Lower leg skin (tissue), 3 donors: ENCODE measurements around the gene ASF1A.

Experiments
- POLR2A ChIP-seq, 2 donors: fragments of 450-650 bp; IDR thresholded peaks; one replicate each; pipeline ENCODE4 v1.6.1; 2016 to 2017; ENCODE audit warnings: antibody characterized with exemption in 2 of 2, mild to moderate bottlenecking in 1 of 2, moderate library complexity in 1 of 2
- TF ChIP-seq, protein P1 (sequence below), 3 donors: fragments of 450-650 bp; IDR thresholded peaks; one replicate each; pipeline ENCODE4 v1.5.1; 2016; ENCODE audit warnings: antibody characterized with exemption in 3 of 3, mild to moderate bottlenecking in 3 of 3, moderate library complexity in 2 of 3

DNA sequence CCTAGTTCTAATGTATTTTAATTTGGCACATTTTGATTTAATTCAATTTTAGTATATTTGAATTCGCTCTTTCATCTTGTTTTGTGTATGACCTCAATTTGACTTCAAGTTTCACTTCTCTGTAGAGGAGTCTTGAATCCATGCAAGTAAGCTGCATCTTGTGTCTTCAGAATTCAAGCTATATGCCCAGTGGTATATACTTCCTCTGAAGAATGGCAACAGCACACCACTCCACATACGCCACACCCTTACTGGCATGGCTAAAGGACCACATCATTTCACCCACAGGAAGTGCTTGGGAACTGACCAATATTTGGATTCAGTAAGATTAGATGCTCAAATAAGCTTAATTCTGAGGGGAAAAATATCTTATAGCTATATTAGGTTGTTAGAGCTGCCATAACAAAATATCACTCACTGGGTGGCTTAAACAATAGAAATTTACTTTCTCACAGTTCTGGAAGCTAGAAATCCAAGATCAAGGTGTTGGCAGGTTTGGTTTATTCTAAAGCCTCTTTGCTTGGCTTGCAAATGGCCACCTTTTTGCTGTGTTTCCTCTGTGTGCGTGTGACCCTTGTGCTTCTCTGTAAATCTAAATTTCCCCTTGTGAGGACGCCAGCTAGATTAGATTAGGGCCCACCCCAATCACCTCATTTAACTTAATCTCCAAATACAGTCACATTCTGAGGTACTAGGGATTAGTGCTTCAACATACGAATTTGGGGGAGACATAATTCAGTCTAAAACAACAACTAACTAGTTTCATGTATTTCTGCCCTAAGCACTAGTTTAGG lies 2.8 kb upstream of the ASF1A start:
- TF ChIP-seq, protein P1, sequence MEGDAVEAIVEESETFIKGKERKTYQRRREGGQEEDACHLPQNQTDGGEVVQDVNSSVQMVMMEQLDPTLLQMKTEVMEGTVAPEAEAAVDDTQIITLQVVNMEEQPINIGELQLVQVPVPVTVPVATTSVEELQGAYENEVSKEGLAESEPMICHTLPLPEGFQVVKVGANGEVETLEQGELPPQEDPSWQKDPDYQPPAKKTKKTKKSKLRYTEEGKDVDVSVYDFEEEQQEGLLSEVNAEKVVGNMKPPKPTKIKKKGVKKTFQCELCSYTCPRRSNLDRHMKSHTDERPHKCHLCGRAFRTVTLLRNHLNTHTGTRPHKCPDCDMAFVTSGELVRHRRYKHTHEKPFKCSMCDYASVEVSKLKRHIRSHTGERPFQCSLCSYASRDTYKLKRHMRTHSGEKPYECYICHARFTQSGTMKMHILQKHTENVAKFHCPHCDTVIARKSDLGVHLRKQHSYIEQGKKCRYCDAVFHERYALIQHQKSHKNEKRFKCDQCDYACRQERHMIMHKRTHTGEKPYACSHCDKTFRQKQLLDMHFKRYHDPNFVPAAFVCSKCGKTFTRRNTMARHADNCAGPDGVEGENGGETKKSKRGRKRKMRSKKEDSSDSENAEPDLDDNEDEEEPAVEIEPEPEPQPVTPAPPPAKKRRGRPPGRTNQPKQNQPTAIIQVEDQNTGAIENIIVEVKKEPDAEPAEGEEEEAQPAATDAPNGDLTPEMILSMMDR (IDR thresholded peaks at IDR 0.05), result no peak
- TF ChIP-seq POLR2A (IDR thresholded peaks at IDR 0.05), result no peak
